Measurements from ENCODE around the gene ABCB4.

DNA sequence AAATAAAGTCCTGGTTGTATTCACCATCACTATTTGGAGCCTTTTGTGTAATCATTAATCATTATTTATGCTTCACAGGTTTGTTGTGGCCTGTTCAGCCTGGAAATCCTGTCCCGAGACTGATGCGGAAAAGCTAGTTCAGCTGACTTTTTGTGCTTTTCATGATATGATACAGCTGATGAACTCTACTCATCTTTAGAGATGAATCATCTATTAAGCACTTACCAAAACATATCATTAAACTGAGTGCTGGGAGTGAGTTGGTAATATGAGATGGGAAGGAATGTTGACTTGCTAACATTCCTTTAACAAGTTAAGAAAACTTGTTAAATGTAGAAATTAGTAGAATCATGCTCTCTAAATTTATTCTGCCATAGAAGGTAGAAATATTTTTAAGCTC lies 77.0 kb downstream of the ABCB4 start:
- TF ChIP-seq CTCF (conservative IDR thresholded peaks at IDR 0.05) (no peak), EZH2 (IDR thresholded peaks at IDR 0.05; ENCODE audit: low read depth) (no peak)

Measured in PC-9 (cell line).